ENCODE data around the gene AGPAT3. TPM values are rescaled to one million over a fixed set of nuclear protein-coding genes. Genes with fewer than 3 reads are reported as not detected.

AGPAT3 gene
- total RNA-seq, 6 experiments from 2014 or later: 56.9 to 111 (median 95.3) TPM

DNA sequence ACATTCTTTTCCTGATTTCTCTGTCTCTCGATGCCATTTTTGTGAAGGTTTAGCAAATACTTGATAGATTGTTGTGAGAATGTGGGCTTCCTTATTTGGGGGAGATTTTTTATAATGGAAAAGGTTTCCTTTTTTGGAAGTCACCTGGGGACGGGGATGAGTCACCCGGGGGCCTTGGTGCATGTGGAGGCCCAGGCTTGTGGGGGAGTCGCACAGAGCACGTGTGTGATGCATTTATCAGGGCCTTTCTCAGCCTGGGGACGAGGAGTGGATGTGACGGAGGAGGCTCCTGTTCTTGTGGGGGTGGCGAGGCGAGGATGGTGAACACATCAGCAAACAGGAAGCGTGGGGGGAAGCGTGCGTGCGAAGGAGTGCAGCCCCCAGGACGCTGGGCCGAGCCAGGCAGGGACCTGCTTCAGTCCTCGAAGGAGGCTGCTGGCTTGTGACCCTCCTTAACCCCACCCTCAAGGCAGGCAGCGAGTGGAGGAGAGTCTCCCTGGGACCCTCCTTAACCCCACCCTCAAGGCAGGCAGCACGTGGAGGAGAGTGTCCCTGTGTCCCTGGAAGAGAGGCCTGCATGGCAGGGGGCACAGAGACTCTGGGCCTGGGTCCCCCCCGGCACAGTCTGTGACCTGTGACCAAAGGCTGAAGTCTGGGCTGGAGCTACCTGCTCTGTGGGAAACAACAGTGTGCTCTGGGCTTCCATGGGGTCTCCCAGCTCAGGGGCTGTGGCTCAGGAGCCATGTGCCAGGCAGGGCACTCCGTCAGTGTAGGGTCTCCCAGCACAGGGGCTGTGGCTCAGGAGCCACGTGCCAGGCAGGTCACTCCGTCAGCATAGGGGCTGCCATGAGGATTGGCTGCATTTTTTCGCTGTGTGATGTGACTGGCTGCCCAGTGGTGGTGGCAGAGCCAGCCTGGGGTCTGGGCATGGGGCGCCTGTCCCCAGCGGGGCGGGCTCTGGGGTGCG lies 57.2 kb downstream of the AGPAT3 start:
- intact Hi-C loops (cut with DNase I): loop anchor here in 1 of 2 donors (10.0 kb wide), 1 partner anchor 57 kb away; the partner anchor contains the start of gene AGPAT3
- no peak for ATAC-seq
- 75% methylated on average over 15 of the region's 27 CpGs for WGBS (ENCODE audit: insufficient coverage, low coverage, low lambda C conversion rate, missing lambda C conversion rate)
- TF ChIP-seq, protein P1, sequence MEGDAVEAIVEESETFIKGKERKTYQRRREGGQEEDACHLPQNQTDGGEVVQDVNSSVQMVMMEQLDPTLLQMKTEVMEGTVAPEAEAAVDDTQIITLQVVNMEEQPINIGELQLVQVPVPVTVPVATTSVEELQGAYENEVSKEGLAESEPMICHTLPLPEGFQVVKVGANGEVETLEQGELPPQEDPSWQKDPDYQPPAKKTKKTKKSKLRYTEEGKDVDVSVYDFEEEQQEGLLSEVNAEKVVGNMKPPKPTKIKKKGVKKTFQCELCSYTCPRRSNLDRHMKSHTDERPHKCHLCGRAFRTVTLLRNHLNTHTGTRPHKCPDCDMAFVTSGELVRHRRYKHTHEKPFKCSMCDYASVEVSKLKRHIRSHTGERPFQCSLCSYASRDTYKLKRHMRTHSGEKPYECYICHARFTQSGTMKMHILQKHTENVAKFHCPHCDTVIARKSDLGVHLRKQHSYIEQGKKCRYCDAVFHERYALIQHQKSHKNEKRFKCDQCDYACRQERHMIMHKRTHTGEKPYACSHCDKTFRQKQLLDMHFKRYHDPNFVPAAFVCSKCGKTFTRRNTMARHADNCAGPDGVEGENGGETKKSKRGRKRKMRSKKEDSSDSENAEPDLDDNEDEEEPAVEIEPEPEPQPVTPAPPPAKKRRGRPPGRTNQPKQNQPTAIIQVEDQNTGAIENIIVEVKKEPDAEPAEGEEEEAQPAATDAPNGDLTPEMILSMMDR (IDR thresholded peaks at IDR 0.05): no peak
- TF ChIP-seq POLR2A (IDR thresholded peaks at IDR 0.05): no peak
- Histone ChIP-seq H3K36me3 (no peaks in the 10 kb centered on the region), H3K4me1 (peaks cover 0 to 62% (median 30%) of the 10 kb centered on the region in 4 donors), H3K27me3 (no peaks in the 10 kb centered on the region), H3K9me3 (no peaks in the 10 kb centered on the region), H3K4me3 (no peak overlapping the region), H3K27ac (peak overlapping the region in 1 of 3 donors; percentile 37)
- peak in 2 of 3 donors; percentile 21 to 48 for DNase-seq

DNA sequence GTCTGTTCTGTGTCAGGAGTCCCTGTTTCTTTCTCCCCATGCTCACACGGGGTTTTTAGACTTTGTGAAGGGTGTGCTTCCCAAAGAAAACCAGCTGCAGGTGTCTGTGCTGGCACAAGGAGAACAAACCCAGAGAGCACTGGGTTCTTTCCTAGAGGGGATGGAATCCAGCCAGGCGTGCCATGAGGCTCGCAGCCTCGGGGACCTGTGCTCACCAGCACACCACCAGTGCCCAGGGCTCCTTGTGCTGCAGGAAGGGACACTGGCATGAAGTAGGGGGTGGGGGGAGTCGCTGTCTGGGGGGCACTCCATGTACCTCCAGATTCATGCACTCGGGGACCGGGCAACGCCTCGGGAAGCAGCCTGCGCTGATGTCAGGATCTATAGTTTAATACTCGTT lies 57.9 kb downstream of the AGPAT3 start:
- ATAC-seq: no peak
- DNase-seq: peak in 2 of 3 donors; percentile 20 to 49
- H3K27ac ChIP-seq: peak overlapping the region in 1 of 3 donors; percentile 37
- peaks cover 0 to 63% (median 30%) of the 10 kb centered on the region in 4 donors for H3K4me1 ChIP-seq
- 50% methylated on average over 2 of the region's 11 CpGs for WGBS (ENCODE audit: insufficient coverage, low coverage, low lambda C conversion rate, missing lambda C conversion rate)
- H3K36me3 ChIP-seq: no peaks in the 10 kb centered on the region
- no peaks in the 10 kb centered on the region for H3K27me3 ChIP-seq
- H3K9me3 ChIP-seq: no peaks in the 10 kb centered on the region
- H3K4me3 ChIP-seq: no peak overlapping the region
- intact Hi-C loops (cut with DNase I): loop anchor here in 1 of 2 donors (10.0 kb wide), 1 partner anchor 58 kb away; the partner anchor contains the start of gene AGPAT3
- TF ChIP-seq, protein P1 (IDR thresholded peaks at IDR 0.05): no peak
- no peak for TF ChIP-seq POLR2A (IDR thresholded peaks at IDR 0.05)

- no peaks in the 10 kb centered on the region for H3K9me3 ChIP-seq
- peak overlapping the region; percentile 24 to 38 (median 37) for H3K27ac ChIP-seq
- no peaks in the 10 kb centered on the region for H3K36me3 ChIP-seq
- intact Hi-C loops (cut with DNase I): loop anchor here in 1 of 2 donors (10.0 kb wide), 1 partner anchor 59 kb away; the partner anchor contains the start of gene AGPAT3
- H3K4me1 ChIP-seq: peaks cover 0 to 67% (median 32%) of the 10 kb centered on the region in 4 donors
- H3K27me3 ChIP-seq: no peaks in the 10 kb centered on the region
- peak; percentile 45 to 80 (median 65) for DNase-seq
- no peak for TF ChIP-seq POLR2A (IDR thresholded peaks at IDR 0.05)
- TF ChIP-seq, protein P1 (IDR thresholded peaks at IDR 0.05): no peak
- no peak overlapping the region for H3K4me3 ChIP-seq
- ATAC-seq: peak; percentile 48 to 54 (median 52)
- 44% methylated on average over 5 of the region's 8 CpGs for WGBS (ENCODE audit: insufficient coverage, low coverage, low lambda C conversion rate, missing lambda C conversion rate)
Observed at GRCh38 chr21:43923391-43923790, 58.4 kb downstream of the AGPAT3 start.

DNA sequence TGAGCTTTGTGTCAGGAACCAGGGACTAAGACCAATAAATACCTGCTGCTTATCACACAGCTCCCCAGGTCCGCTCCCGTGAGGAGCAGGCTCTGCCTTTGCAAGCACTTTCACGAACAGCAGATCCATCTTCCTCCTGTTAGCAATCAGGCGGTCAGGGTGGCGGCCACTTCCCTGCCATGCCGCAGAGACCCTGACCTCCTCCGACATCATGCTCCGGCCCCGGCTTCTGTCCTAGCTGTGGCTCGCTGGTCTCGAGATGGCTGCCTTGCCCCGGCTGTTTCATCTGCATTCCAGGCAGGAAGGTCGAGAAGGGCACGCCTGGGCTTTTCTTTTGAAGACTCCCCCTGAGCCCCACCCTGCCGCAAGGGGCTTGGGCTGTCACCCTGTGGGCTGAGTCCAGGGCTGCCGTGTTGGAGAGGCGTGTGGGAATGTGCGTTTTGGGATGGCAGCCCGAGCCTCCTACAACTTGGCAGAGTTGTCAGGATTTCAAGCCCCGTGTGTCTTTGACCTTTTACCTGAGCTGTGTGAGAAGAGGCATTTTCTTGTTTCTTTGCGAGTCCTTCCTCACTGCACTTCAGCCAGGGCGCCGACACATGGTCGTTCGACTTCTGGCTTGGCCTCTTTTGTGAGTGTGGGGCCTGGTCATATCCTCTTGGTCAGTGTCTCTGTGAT lies 59.5 kb downstream of the AGPAT3 start:
- Histone ChIP-seq H3K27me3 (no peaks in the 10 kb centered on the region), H3K4me1 (peaks cover 0 to 74% (median 36%) of the 10 kb centered on the region in 4 donors), H3K4me3 (no peak overlapping the region), H3K27ac (peak overlapping the region in 2 of 3 donors; percentile 36 to 44), H3K9me3 (no peaks in the 10 kb centered on the region), H3K36me3 (no peaks in the 10 kb centered on the region)
- intact Hi-C loops (cut with DNase I): loop anchor here in 1 of 2 donors (10.0 kb wide), 1 partner anchor 60 kb away; the partner anchor contains the start of gene AGPAT3
- WGBS (ENCODE audit: insufficient coverage, low coverage, low lambda C conversion rate, missing lambda C conversion rate): 40% methylated on average over 7 of the region's 25 CpGs
- DNase-seq: peak in 2 of 3 donors; percentile 59 to 68
- TF ChIP-seq, protein P1 (IDR thresholded peaks at IDR 0.05): no peak
- no peak for TF ChIP-seq POLR2A (IDR thresholded peaks at IDR 0.05)
- peak; percentile 17 to 42 (median 30) for ATAC-seq

Measured in right lobe of liver (tissue), 6 donors.